Measurements from ENCODE around the gene MYLK.

Gene MYLK

GRCh38 chr3:123861081-123861836 is 22.9 kb downstream of the MYLK start:
- ChIA-PET POLR2A (interaction anchor here (1.0 kb wide), 2 partner anchors 8 to 27 kb away, joined by 3 to 5 read pairs; no protein-coding TSS in a partner anchor), CTCF (interaction anchor here (1.0 to 1.9 kb wide), 5 partner anchors 9 to 209 kb away, joined by 3 to 6 read pairs (median 4); no protein-coding TSS in a partner anchor)
- no peak for DNase-seq (ENCODE audit: low read depth, low spot score)
- H3K4me3 ChIP-seq (ENCODE audit: low read depth, low read length): no peak overlapping the region
- TF ChIP-seq CTCF (IDR thresholded peaks at IDR 0.05; ENCODE audit: insufficient read depth, low read length, missing control alignments): no peak

GRCh38 chr3:123859177-123859576 is 25.0 kb downstream of the MYLK start:
- DNase-seq (ENCODE audit: low read depth, low spot score): peak; percentile 24
- POLR2A ChIA-PET: interaction anchor here (1.5 kb wide), 1 partner anchor 24 kb away, joined by 3 read pairs; no protein-coding TSS in a partner anchor
- CTCF ChIA-PET: interaction anchor here (0.9 to 1.6 kb wide), 2 partner anchors 22 to 135 kb away, joined by 3 read pairs; no protein-coding TSS in a partner anchor
- no peak for TF ChIP-seq CTCF (IDR thresholded peaks at IDR 0.05; ENCODE audit: insufficient read depth, low read length, missing control alignments)
- H3K4me3 ChIP-seq (ENCODE audit: low read depth, low read length): no peak overlapping the region

- no peak for TF ChIP-seq CTCF (IDR thresholded peaks at IDR 0.05; ENCODE audit: insufficient read depth, low read length, missing control alignments)
- no peak for DNase-seq (ENCODE audit: low read depth, low spot score)
- POLR2A ChIA-PET: no interaction called here
- CTCF ChIA-PET: no interaction called here
- H3K4me3 ChIP-seq (ENCODE audit: low read depth, low read length): no peak overlapping the region
Observed at GRCh38 chr3:123854905-123855304, 29.2 kb downstream of the MYLK start.

DNA sequence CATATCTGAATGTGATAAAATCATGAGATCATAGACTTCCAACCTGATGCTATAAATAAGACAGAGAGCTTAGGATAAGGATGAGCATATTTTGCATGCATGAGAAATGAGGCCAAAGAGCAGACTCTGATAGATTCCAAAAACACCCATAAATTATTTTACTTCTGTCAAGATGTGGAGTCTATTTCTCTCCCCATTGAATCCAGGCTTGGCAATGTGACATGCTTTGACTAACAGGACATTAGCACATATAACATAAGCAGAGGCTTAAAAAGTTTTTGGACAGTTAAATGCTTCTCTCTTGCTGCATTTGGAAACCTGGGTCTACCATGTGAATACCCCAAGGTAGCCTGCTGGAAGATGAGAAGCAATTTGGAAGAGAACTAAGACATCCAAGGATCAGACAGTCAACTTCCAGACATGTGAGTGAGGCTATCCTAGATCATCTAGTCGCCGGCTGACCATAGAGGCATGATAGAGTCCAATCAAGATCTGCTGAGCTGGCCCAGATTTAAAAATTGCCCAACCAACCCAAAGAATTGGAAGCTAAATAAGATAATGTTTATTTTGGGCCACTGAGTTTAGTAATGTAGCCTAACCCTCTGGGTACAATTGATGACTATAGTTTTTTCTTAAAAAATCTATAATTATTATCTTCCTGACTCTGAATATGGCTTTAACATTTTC is 30.3 kb downstream of the MYLK start:
- no peak for TF ChIP-seq CTCF (IDR thresholded peaks at IDR 0.05; ENCODE audit: insufficient read depth, low read length, missing control alignments)
- DNase-seq (ENCODE audit: low read depth, low spot score): no peak
- no peak overlapping the region for H3K4me3 ChIP-seq (ENCODE audit: low read depth, low read length)
- ChIA-PET CTCF (interaction anchor here (0.6 to 2.4 kb wide), 2 partner anchors 11 to 951 kb away, joined by 3 to 7 read pairs; no protein-coding TSS in a partner anchor), POLR2A (no interaction called here)

- no peak for TF ChIP-seq CTCF (IDR thresholded peaks at IDR 0.05; ENCODE audit: insufficient read depth, low read length, missing control alignments)
- DNase-seq (ENCODE audit: low read depth, low spot score): no peak
- ChIA-PET CTCF (no interaction called here), POLR2A (no interaction called here)
- no peak overlapping the region for H3K4me3 ChIP-seq (ENCODE audit: low read depth, low read length)
Observed at GRCh38 chr3:123847209-123847608, 36.9 kb downstream of the MYLK start.

DNA sequence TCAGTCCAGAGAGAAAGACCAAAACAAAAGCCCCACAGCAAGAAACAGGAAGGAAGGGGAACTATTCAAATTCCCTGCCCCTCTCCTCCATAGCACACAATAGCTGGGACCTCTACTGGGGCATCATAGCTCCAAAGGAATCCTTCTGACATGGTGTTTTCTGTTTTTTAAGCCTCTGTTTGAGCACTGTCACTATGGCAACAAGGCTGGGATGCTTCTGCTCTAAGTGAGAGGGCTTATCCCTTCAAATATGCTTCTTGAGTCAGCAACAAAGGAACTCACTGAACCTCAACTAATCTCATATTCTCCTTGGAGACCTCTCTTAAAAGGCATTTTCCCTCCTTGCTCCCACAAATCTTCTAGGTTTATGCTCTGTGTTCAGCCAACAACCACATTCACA is 40.5 kb downstream of the MYLK start:
- POLR2A ChIA-PET: no interaction called here
- no peak for TF ChIP-seq CTCF (IDR thresholded peaks at IDR 0.05; ENCODE audit: insufficient read depth, low read length, missing control alignments)
- CTCF ChIA-PET: interaction anchor here (1.0 to 1.9 kb wide), 3 partner anchors 9 to 120 kb away, joined by 3 to 7 read pairs (median 3); no protein-coding TSS in a partner anchor
- no peak overlapping the region for H3K4me3 ChIP-seq (ENCODE audit: low read depth, low read length)
- DNase-seq (ENCODE audit: low read depth, low spot score): peak; percentile 46

All from AG04449 (cell line).